ENCODE data around the gene ARHGAP15.
"Not testable (repeated sequence)": the region's sequence is repeated elsewhere in the genome, so short reads cannot be mapped to it uniquely, and the experiment has no call there.

ARHGAP15 gene

DNA sequence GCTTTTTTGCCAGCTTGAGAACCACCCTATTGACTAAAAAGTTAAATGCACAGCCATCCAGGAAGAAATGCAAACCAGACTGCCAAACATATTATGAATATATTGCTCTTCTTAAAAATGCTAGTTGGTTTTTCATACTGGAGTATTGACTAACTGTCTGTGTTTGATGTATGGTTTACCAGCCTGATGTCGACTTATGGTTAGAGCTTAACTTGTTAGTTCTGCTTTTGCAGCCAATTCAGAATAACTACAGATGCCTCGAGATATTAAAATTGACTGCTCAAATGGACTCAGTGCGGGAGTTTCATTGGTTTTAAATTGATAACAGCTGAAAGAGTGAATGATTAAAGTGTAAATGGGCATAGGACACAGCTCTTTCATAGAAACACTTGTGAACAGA is 369.8 kb downstream of the ARHGAP15 start:
- no peak for DNase-seq

DNA sequence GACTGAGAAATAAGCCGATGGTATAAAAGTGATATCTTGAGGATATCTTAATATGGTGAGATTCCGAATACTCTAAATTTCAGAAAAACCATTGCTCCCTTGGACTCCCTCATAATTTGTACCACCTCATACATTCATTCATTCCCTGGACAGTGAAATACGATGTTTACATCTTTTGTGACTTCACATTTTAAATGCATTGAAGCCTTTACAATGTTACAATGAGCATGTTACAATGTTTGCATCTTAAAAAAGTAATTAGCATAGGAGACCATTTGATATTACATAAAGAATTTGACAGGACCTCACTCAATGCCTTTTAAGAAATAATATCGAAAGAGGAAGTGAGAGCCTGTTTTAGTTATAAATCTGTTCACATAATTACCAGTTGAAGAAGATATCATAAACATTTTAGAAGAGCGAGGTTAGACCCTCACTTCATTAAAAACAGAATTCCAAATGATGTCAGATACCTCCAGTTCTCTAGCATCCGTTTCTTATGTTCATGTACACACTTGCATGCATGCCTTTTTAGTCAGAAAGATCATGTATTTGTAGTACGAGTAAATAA is 372.0 kb downstream of the ARHGAP15 start:
- peak; percentile 4 for DNase-seq

DNA sequence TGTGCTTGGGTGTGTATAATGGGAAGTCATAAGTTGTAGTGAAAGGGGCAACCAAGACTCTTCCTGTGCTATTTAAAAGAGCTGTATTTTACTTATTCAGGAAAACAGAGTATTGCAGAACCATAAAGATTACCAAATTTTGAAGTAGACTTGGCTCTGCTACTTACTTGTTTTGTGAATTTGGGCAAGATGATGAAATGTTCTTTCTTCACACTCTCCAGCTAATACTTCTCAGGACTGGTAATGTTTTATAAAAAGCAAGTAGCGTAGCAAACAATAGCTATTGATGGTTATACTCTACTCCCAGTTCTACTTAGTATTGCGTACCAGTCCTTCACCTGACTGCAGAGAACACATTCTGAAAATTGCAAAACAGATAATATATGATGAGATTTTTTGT is 374.1 kb downstream of the ARHGAP15 start:
- peak; percentile 18 for DNase-seq

DNA sequence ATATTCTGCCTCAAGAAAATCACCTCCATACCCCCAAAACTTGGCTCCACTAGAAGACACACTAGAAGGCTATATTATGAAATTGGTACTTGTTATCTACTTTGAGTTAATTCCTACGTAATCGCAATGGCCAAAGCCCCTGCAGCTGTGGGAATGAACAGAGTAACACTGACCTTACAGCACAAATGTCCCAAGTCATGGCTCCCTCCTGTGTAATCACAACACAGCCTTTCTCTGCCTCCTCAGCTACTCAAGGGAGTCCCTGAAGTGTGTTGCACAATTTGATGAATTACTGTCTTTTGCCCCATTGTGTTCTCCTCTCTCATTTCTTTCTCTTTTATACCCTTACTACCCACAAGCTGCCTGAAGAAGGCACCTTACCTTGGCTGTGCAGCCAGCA is 375.2 kb downstream of the ARHGAP15 start:
- DNase-seq: no peak

DNA sequence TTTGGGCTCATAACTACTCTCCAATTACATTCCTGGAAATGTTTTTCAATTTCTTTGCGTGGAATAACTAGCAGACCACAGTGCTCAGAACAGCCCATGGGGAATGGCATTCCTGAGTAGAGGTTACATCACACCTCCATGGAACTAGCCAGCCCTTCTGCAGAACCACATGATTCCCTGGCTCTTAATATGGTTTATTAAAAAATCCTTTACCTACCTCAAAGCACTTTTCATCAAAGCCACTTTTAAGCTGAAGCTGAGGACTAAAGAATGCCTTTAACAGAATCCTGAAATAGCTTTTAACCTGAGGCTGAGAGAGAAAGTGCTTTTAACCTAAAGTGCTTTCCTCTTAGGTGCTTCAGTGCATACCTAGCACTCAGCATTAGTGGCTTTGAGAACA is 376.3 kb downstream of the ARHGAP15 start:
- no peak for DNase-seq

DNA sequence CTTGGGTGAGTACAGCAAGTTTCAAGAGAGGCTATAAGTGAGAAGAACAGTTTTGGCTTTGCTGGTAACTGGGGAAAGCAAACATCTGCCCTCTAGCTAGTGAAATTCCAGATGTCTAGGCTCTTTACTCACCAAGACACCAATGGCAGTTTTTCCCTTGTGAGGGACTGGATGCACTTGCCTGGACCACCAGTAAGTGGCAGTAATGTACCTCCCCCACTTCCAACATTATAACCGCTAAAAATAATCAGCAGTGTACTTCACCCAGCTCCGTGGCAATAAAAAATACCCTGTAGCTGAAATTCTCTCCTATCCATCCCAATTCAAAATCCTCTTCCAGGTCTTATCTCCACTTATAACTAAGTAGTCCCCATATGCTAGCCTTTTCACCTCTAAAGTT is 383.9 kb downstream of the ARHGAP15 start:
- peak; percentile 47 for DNase-seq

DNA sequence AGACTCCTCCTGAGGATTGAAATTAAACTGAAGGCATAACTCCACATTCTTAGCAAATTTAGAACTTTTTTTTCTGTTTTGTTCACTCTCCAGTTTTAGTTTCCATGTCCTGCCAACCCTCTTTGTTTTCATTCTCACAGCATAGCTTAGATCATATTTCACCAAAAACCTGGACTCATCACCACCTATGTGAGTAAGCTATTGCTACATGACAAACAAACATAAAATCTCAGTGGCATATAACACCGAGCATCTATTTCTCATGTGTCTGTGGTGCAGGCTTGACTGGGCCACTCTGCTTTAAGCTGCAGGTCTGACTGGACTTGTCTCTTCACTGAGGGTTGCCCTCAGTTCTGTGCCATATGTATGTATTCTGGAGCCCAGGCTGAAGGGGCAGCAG is 385.2 kb downstream of the ARHGAP15 start:
- no peak for DNase-seq

DNA sequence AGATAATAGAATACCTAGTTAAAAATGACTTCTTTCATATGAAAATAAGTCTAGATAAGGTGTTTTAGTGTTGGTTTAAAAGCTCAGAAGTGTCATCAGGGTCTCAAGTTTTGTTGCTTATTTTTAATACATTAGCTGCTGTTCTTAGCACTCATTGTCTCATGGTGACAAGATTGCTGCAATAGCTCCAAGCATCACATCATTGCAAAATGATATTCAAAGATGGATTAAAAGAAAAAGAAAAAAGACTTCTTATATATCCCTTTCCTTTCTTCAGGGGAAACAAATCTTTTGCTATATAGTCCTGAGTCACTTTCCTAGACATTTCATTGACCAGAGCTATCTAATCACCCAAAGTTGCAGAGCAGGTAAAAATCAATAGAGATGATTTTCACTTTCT is 386.1 kb downstream of the ARHGAP15 start:
- DNase-seq: no peak

DNA sequence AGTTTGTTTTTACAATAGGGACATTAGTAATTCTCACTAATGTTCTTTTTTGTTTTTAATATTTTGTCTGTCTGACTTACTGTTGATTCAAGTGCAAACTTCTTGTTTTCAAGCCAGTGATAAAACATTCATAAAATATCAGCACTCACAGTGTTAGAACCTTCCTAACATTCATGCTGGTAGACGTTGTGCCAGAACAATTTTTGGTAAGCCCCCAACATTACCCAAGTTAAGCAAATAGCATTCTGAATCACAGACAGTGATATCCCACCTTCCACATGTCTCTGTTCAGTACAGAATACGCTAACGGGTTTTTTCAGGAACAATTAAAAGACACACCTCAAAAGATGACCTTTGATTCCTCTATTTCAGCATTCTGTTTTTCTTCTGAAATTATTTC is 390.3 kb downstream of the ARHGAP15 start:
- DNase-seq: no peak

DNA sequence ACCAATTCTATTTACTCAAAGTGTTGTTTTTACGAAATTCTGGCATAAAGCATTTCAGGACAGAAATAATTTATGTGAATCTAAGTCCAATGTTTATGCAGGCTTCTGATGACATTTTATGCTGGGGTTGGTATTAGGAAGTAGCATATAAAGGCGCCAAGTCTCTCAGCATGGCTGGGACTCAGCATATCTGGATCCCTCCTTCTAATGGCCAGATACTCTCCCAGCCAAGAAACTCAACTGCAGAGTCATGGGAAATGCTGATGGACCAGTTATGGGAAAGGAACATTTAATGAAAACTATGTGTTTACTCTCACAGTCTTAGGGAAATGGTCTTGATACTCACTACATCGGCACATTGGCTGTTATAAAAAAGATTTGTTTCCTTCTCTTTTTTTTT is 392.2 kb downstream of the ARHGAP15 start:
- DNase-seq: no peak

DNA sequence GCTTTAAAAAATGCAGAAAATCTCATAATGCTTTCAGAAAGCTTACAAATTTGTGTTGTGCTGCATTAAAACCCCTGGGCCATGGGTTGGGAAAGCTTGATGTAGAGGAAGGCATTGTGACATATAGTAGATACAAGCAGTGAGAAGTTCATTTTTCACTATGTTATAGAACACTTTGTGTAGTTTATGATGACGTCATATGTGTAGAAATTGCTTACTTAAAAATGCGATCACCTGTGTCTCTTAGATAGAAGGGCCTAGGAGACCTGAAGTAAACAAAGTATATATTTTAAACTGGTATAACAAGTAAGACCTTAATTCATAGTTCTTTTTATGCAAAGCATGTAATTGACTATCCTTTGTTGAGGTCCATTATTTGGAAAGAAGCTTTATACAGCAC is 393.5 kb downstream of the ARHGAP15 start:
- no peak for DNase-seq

DNA sequence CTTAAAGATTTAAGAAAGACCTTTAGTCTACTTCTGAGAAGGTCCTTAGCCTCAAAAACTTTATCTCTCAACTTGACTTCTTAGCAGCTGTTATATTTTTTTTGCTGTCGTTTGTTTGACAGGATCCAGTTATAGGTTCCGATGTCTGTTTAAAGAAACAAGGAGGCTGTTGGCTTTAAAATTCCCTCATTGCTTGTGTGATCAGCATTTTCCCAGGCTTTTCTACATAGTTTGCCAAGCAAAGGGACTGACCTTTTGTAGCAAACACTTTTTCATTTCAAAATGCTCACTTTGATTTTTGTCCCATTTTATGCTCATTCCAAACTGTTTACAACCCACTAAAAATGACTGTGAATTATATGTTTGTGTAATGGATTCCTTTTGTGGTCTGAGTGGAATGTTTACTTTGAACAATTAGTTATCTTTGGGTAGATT is 394.9 kb downstream of the ARHGAP15 start:
- no peak for DNase-seq

DNA sequence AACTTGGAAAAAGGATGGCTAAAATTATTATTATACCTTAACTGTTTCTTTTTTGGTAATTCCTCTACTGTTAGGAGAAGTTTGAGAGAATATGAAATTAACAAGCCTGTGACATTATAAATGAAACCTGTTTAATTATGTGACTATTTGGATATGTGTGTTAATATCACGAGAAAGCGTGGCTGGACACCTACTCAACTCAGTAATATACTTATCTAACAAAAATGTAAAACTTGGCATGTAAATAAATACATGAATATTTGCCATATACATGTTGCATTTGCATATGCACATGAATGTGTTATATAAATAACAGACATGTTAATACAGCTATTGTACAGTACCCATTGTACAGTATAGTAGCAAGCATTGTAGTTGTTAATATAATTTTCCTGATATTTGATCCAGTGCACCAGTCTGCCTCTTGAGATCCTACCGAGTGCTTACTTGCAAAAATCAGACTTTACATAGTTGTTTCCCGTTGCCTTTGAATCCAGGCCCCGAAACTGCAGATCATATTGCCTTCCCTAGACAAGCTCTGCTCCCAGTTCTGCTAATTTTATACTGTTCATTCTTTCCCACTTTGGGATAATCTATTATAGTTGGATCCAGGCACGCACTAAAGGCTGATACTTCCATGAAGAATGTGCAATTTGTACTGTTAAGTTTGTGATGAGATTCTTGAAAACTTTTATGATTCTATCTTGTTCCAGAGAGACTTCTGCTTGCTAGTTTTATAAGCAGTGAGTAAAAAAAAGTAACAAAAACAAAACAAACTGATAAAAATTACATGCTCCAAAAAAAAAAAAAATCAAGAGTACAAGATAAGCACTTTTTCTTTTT is 395.6 kb downstream of the ARHGAP15 start:
- DNase-seq: no peak

DNA sequence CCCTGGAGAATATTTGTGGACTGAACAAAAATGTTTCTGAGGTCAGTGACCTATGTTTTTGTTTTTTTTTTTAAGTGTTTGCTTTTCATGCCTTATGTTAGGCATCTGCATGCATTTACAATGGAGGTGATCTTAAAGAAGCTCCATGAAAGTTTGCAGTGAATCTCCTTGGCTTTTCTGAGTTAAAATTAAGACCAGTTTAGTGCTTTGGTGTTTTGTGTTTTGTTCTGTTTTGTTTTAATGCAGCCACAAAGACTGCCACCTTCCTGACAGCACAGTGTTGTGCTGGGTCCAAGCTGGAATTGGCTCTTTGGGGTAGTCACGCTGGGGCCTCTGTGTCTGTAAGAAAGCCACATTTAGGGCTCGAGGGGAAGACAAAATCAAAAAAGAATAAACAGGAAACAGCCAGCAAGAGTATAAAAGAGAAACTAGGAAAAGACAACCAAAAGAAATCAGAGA is 396.2 kb downstream of the ARHGAP15 start:
- DNase-seq: no peak

DNA sequence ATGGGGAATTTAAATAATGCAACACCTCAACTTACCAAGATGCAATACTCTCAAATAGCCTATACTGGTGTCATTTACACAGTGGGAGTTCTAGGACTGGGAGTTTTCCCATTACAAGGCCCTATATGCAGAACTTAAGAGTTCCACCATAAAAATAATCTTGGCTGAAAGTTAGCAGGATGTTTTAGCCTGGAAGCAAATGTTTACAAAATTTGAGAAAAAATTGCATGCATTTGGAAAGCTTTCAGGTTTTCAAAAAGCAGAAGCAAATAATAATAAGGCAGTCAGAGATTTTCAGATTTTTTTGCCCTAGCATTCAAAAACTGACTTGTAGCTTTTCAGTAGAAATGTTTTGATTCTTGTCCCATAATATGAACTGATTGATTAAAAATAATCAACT is 397.3 kb downstream of the ARHGAP15 start:
- no peak for DNase-seq

DNA sequence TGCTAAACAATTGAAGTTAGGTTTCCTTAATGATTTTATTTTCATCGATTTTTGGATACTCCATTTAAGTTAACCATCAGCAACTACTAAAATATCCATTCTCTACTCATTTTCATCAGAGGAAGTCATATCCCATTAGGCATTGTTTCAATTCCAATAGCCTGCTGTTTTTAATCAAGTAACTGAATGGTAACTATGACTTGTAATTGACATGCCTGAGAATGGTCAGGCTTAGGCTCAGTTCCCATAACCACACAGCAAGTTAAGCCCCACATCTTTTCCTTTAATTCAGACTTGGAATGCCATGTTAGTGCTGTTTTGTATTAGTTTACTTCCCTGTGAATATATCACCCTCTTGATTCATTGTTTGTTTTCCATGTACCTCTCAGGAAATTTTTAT is 398.8 kb downstream of the ARHGAP15 start:
- no peak for DNase-seq

DNA sequence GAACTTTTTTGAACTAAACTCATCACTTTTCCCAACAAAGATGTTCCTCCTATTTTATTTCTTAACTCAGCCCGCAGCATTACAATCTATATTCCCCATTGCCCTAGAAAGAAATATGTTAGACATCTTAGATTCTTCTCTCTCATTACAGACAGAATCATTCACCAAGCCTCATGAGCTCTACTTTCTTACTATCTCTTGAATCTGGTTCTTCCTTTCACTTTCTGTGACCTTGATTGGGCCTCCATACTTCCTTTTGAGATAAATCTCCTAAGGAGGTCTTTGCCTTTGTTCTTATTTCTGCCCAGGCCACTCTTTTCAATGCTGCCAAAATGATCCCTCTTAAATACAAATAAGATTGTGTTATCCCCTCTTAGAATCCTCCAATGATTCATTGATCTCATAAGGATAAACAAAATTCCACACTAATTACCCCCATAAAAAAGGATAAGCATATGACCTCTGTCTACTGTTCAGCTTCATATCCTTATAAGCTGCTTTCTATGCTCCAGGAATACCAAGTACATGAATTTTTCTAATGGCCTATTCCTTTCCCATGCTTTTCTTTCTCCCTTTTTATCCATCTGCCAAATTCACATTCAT is 400.0 kb downstream of the ARHGAP15 start:
- DNase-seq: no peak

DNA sequence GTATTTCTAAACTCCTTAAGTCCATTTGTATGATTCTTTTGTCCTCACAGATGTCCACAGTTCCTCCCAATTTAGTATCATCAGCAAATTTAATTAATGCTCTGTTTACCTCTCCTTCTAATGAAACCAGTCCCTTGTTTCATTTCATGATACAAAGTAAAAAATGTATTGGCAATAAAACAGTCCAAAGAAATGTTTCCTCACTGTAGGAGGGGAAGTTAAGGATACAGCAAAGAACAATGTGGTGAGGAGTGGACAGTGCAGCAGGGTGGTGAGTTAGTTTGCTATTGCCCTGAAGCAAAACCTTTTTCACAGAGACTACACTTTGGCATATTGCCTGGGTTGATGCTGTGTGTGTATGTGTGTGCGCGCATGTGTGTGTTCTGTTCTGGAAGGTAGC is 401.5 kb downstream of the ARHGAP15 start:
- DNase-seq: no peak

DNA sequence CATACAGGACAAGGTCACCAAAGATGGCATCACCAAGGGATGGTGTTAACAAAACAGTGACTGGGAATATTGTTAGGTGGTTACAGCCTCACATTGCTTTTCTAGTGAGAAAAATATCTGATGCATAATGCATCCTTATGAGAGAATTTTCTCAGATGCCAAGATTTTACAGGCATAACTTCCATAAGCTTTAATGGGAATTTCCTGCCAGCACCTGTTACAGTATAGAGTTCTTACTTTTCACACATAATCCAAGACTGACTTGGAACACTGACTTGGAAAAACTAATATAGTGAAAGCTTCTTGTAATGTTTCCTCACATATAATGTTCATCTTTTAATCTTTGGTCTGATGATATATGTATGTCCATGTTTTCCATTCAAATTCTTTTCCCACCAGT is 402.8 kb downstream of the ARHGAP15 start:
- no peak for DNase-seq

DNA sequence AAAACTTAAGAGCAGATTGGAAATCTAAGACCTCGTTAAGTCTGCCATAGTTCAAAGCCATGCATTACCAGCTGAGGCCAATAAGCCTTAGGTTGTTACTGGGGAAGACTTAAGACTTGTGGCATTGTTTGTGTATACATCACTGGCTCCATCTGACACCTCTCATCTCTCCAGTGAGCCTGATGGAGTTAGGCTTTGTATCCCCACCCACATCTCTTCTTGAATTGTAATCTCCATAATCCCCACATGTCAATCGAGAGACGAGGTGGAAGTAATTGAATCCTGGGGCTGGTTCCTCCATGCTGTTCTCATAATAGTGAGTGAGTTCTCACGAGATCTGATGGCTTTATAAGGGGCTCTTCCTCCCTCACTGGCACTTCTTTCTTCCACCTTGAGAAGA is 404.6 kb downstream of the ARHGAP15 start:
- DNase-seq: no peak

DNA sequence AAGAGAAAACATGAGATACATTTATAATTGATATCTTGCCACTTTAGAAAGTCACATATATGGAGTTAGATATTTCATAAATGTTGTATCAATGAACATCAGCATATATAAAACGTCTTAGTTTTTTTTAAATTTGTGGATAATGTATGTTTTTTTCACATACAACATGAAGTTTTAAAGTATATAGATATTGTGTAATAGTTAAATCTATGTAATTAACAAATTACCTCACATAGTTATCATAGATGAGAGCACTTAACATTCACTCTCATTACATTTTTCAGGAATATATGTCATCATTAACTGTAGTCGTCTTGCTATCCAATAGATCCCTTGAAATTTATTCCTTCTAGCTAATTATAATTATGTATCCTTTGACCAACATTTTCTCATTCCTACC is 406.6 kb downstream of the ARHGAP15 start:
- DNase-seq: no peak

DNA sequence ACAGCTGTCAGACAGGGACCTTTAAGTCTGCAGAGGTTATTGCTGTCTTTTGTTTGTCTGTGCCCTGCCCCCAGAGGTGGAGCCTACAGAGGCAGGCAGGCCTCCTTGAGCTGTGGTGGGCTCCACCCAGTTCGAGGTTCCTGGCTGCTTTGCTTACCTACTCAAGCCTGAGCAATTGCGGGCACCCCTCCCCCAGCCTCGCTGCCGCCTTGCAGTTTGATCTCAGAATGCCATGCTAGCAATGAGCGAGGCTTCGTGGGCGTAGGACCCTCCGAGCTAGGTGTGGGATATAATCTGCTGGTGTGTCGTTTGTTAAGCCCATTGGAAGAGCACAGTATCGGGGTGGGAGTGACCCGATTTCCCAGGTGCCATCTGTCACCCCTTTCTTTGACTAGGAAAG is 412.7 kb downstream of the ARHGAP15 start:
- DNase-seq: not testable (repeated sequence)

DNA sequence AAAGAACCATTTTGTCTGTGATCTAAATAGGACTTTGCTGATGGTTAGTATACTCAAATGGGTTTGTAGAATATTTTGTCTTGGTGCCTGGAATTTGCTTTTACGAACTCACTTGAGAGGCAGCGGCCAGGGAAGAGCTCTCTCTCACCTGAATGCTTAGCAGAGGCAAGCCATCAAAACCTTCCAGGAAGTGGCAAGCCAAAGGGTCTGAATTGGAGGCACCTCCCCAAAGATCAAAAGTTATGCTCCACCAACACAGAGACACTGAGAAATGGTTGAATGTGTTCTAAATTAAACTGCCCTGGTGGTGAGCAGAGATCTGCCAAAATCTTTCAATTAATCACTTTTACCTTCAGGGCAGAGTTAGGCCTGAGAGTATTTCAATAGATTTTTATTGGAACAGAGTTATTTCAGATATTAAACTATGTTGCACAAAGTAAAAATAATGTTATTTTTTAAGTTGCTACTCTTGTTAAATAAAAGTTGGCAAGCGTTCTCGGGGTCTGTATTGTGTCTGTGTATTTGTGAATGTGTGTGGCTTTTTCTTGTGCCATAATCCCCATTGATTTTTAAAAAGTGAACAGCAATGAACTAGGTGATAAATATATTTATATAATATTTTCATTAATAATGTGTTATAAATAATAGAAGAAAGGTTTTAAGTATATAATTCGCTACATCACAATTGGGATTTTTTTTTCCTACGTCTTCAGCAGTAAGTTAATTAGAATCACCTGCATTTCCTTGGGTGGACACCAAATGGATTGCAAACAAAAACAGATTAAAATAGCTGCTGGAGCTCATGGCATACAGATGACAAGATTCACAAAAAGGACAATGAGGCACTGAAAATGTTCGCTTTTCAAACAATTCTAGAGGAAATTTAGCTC is 416.1 kb downstream of the ARHGAP15 start:
- DNase-seq: no peak
